Astrocyte (in vitro differentiated cells and primary cell): ENCODE measurements around the gene SGMS2. TPM values are rescaled to one million over a fixed set of nuclear protein-coding genes. Genes with fewer than 3 reads are reported as not detected.

Source experiments
- DNase-seq: peaks from one replicate; pipeline ENCODE4 v3.0.0-alpha.2; 2010; ENCODE audit warnings: low read depth
- FAIRE-seq: peaks from 2 replicates; lab custom pipeline; 2011; peaks lifted over from hg19 to GRCh38; lab: Jason Lieb, UNC
- H2AFZ ChIP-seq: 2 replicates; pipeline ENCODE4 v1.6.0; 2012; ENCODE audit warnings: low read depth, low read length, inconsistent platforms
- H3K27ac ChIP-seq: 2 replicates; pipeline ENCODE4 v1.5.1; 2011; ENCODE audit warnings: low read depth, low read length, inconsistent platforms
- H3K27me3 ChIP-seq: 2 replicates; pipeline ENCODE4 v1.6.0; 2011; ENCODE audit warnings: low read length, inconsistent platforms; ENCODE audit not compliant: insufficient read depth
- H3K36me3 ChIP-seq: 2 replicates; pipeline ENCODE4 v1.5.1; 2011; ENCODE audit warnings: low read length, inconsistent platforms; ENCODE audit not compliant: insufficient read depth
- H3K4me1 ChIP-seq: 2 replicates; pipeline ENCODE4 v1.5.1; 2011; ENCODE audit warnings: low read length, inconsistent platforms; ENCODE audit not compliant: insufficient read depth
- H3K4me2 ChIP-seq: 2 replicates; pipeline ENCODE4 v1.6.0; 2012; ENCODE audit warnings: low read length, inconsistent platforms
- H3K4me3 ChIP-seq: 2 replicates; pipeline ENCODE4 v1.5.1; 2011; ENCODE audit warnings: low read depth, mild to moderate bottlenecking, low read length, inconsistent platforms; ENCODE audit not compliant: insufficient read depth
- H3K79me2 ChIP-seq: 2 replicates; pipeline ENCODE4 v1.6.0; 2012; ENCODE audit warnings: mild to moderate bottlenecking, low read length, inconsistent platforms; ENCODE audit not compliant: insufficient read depth
- H3K9ac ChIP-seq: 2 replicates; pipeline ENCODE4 v1.6.0; 2012; ENCODE audit warnings: mild to moderate bottlenecking, low read length, inconsistent platforms
- H3K9me3 ChIP-seq: 2 replicates; pipeline ENCODE4 v1.5.1; 2012; ENCODE audit warnings: low read depth, mild to moderate bottlenecking, low read length, inconsistent platforms; ENCODE audit not compliant: insufficient read depth
- H4K20me1 ChIP-seq: 2 replicates; pipeline ENCODE4 v1.6.0; 2012; ENCODE audit warnings: low read length, inconsistent platforms; ENCODE audit not compliant: insufficient read depth
- H3K27ac Mint-ChIP-seq: one replicate; pipeline ENCODE4 v1.8.0; 2021; ENCODE audit warnings: mild to moderate bottlenecking, mixed read lengths; ENCODE audit not compliant: unreplicated experiment
- H3K27me3 Mint-ChIP-seq: one replicate; pipeline ENCODE4 v1.8.0; 2021; ENCODE audit warnings: low read depth, mixed read lengths; ENCODE audit not compliant: unreplicated experiment
- H3K36me3 Mint-ChIP-seq: one replicate; pipeline ENCODE4 v1.8.0; 2021; ENCODE audit warnings: low read depth, mixed read lengths; ENCODE audit not compliant: unreplicated experiment
- H3K4me1 Mint-ChIP-seq: one replicate; pipeline ENCODE4 v1.8.0; 2021; ENCODE audit warnings: low read depth, mixed read lengths; ENCODE audit not compliant: unreplicated experiment
- H3K4me3 Mint-ChIP-seq: one replicate; pipeline ENCODE4 v1.8.0; 2021; ENCODE audit warnings: mild to moderate bottlenecking, moderate library complexity, mixed read lengths; ENCODE audit not compliant: unreplicated experiment
- H3K9me3 Mint-ChIP-seq: one replicate; pipeline ENCODE4 v1.8.0; 2021; ENCODE audit warnings: mild to moderate bottlenecking, mixed read lengths; ENCODE audit not compliant: unreplicated experiment
- CTCF ChIP-seq: IDR thresholded peaks from 2 replicates; pipeline ENCODE4 v1.5.1; 2011; ENCODE audit warnings: low read depth, mild to moderate bottlenecking, inconsistent platforms, low read length, moderate library complexity; ENCODE audit not compliant: insufficient read depth
- EZH2 ChIP-seq: IDR thresholded peaks from 2 replicates; pipeline ENCODE4 v1.6.1; 2012; ENCODE audit warnings: mild to moderate bottlenecking, low read length, inconsistent platforms; ENCODE audit not compliant: insufficient read depth
- total RNA-seq: library from RNA; stranded (reverse); gene quantifications from 2 replicates; pipeline ENCODE4 v1.2.1, GENCODE V29; 2021

Gene SGMS2
- total RNA-seq, 1 donor from 2014 or later = 48.1 TPM

- TF ChIP-seq CTCF = no peak
- TF ChIP-seq EZH2 = no peak
- H3K9me3 ChIP-seq = no peaks in the 10 kb centered on the region
- H3K36me3 Mint-ChIP-seq = peaks cover 4% of the 10 kb centered on the region
- H3K27ac ChIP-seq = peak overlapping the region; percentile 26
- peaks cover 18% of the 10 kb centered on the region for H3K4me1 ChIP-seq
- no peaks in the 10 kb centered on the region for H3K79me2 ChIP-seq
- no peak overlapping the region for H3K4me3 ChIP-seq
- peak; percentile 42 for DNase-seq
- no peak overlapping the region for H3K9ac ChIP-seq
- peak overlapping the region; percentile 46 for H3K4me2 ChIP-seq
- no peaks in the 10 kb centered on the region for H3K36me3 ChIP-seq
- peak overlapping the region; percentile 86 for H3K27ac Mint-ChIP-seq
- no peaks in the 10 kb centered on the region for H3K27me3 ChIP-seq
- peaks cover 18% of the 10 kb centered on the region for H3K4me1 Mint-ChIP-seq
- H3K27me3 Mint-ChIP-seq = no peaks in the 10 kb centered on the region
- FAIRE-seq = peak; percentile 91
- H2AFZ ChIP-seq = no peak overlapping the region
- no peaks in the 10 kb centered on the region for H3K9me3 Mint-ChIP-seq
- no peak overlapping the region for H3K4me3 Mint-ChIP-seq
- H4K20me1 ChIP-seq = no peaks in the 10 kb centered on the region
Measured at GRCh38 chr4:107863850-107864371, 39.2 kb downstream of the SGMS2 start.

GRCh38 chr4:107866726-107867125, 42.0 kb downstream of the SGMS2 start:
- peaks cover 18% of the 10 kb centered on the region for H3K4me1 ChIP-seq
- no peaks in the 10 kb centered on the region for H3K9me3 ChIP-seq
- H3K27me3 ChIP-seq = no peaks in the 10 kb centered on the region
- no peaks in the 10 kb centered on the region for H3K36me3 Mint-ChIP-seq
- DNase-seq (no peak), FAIRE-seq (no peak)
- H3K27ac Mint-ChIP-seq = no peak overlapping the region
- H2AFZ ChIP-seq = no peak overlapping the region
- no peak overlapping the region for H3K9ac ChIP-seq
- no peak overlapping the region for H3K4me2 ChIP-seq
- H3K4me3 ChIP-seq = no peak overlapping the region
- H3K36me3 ChIP-seq = no peaks in the 10 kb centered on the region
- H3K4me1 Mint-ChIP-seq = peaks cover 18% of the 10 kb centered on the region
- no peak overlapping the region for H3K4me3 Mint-ChIP-seq
- TF ChIP-seq EZH2 = no peak
- no peak for TF ChIP-seq CTCF
- H3K79me2 ChIP-seq = no peaks in the 10 kb centered on the region
- H3K27ac ChIP-seq = no peak overlapping the region
- H3K27me3 Mint-ChIP-seq = no peaks in the 10 kb centered on the region
- no peaks in the 10 kb centered on the region for H4K20me1 ChIP-seq
- no peaks in the 10 kb centered on the region for H3K9me3 Mint-ChIP-seq

- H3K79me2 ChIP-seq = no peaks in the 10 kb centered on the region
- Mint-ChIP-seq H3K27ac (no peak overlapping the region), H3K4me1 (no peaks in the 10 kb centered on the region), H3K36me3 (peaks cover 2% of the 10 kb centered on the region), H3K4me3 (no peak overlapping the region), H3K9me3 (no peaks in the 10 kb centered on the region), H3K27me3 (no peaks in the 10 kb centered on the region)
- H3K9ac ChIP-seq = no peak overlapping the region
- no peaks in the 10 kb centered on the region for H3K9me3 ChIP-seq
- TF ChIP-seq EZH2 (no peak), CTCF (no peak)
- no peak overlapping the region for H3K4me2 ChIP-seq
- H2AFZ ChIP-seq = no peak overlapping the region
- DNase-seq (no peak), FAIRE-seq (no peak)
- H3K27me3 ChIP-seq = no peaks in the 10 kb centered on the region
- no peak overlapping the region for H3K4me3 ChIP-seq
- H4K20me1 ChIP-seq = no peaks in the 10 kb centered on the region
- no peak overlapping the region for H3K27ac ChIP-seq
- no peaks in the 10 kb centered on the region for H3K36me3 ChIP-seq
- H3K4me1 ChIP-seq = no peaks in the 10 kb centered on the region
Measured at GRCh38 chr4:107870236-107870635, 45.5 kb downstream of the SGMS2 start.
